Fibroblast of the aortic adventitia (primary cell): ENCODE measurements around the gene MALSU1. TPM values are rescaled to one million over a fixed set of nuclear protein-coding genes. Genes with fewer than 3 reads are reported as not detected.

Experiments used
- DNase-seq: peaks from one replicate; pipeline ENCODE4 v3.0.0-alpha.2; 2010; ENCODE audit warnings: low read depth
- H3K4me3 ChIP-seq: 2 replicates; pipeline ENCODE4 v1.5.1; 2011; ENCODE audit warnings: low read depth, mild to moderate bottlenecking, control low read depth, low read length, moderate library complexity
- CTCF ChIP-seq: IDR thresholded peaks from 2 replicates; pipeline ENCODE4 v1.5.1; 2011; ENCODE audit warnings: mild to moderate bottlenecking, low read length, control low read depth, inconsistent platforms; ENCODE audit not compliant: insufficient read depth
- total RNA-seq: library from RNA; depleted of rRNA; stranded (reverse); fragments of >200 nt; gene quantifications from 2 replicates; pipeline ENCODE4 v1.2.3, GENCODE V29; 2012; ENCODE audit warnings: low replicate concordance

Gene MALSU1
- total RNA-seq, 1 donor = 55.2 TPM

DNA sequence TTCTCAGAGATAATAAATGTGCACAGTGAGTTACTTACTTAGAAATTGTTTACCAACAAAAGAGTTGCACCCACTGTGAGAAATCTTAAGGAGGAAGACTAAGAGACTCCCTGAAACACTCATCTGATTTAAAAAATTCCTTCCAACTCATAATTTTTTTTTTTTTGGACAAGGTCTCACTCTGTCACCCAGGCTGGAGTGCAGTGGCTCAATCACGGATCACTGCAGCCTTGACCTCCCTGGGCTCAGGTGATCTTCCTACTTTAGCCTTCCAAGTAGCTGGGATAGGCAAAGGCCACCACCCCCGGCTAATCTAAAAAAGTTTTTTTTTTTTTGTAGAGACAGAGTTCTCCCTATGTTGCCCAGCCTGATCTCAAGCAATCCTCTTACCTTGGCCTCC is 36.0 kb downstream of the MALSU1 start:
- no peak overlapping the region for H3K4me3 ChIP-seq
- TF ChIP-seq CTCF = no peak
- no peak for DNase-seq

GRCh38 chr7:23335621-23336020 is 36.5 kb downstream of the MALSU1 start:
- no peak overlapping the region for H3K4me3 ChIP-seq
- no peak for TF ChIP-seq CTCF
- peak; percentile 33 for DNase-seq

- H3K4me3 ChIP-seq = no peak overlapping the region
- TF ChIP-seq CTCF = no peak
- no peak for DNase-seq
Measured at GRCh38 chr7:23336086-23336485, 36.9 kb downstream of the MALSU1 start.

DNA sequence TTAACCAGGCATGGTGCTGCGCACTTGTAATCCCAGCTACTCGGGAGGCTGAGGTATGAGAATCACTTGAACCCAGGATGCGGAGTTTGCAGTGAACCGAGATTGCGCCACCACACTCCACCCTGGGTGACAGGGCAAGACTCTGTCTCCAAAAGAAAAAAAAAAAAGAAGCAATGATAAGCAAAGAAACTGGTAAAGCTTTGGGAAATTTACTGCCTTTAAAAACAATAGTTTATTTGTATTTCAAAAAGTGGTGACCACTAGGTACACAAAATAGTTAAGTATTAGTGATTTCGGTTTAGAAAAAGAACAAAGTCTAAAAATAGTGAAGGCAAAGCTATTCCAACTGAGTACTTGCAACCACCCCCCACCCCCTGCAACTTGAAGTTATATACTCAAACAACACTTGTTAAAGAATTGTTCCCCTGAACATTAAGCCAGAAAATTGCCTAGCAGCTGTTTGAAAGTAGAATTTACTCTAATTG is 37.7 kb downstream of the MALSU1 start:
- H3K4me3 ChIP-seq = no peak overlapping the region
- TF ChIP-seq CTCF = no peak
- no peak for DNase-seq

GRCh38 chr7:23337374-23337773 is 38.2 kb downstream of the MALSU1 start:
- no peak for DNase-seq
- TF ChIP-seq CTCF = no peak
- H3K4me3 ChIP-seq = no peak overlapping the region

DNA sequence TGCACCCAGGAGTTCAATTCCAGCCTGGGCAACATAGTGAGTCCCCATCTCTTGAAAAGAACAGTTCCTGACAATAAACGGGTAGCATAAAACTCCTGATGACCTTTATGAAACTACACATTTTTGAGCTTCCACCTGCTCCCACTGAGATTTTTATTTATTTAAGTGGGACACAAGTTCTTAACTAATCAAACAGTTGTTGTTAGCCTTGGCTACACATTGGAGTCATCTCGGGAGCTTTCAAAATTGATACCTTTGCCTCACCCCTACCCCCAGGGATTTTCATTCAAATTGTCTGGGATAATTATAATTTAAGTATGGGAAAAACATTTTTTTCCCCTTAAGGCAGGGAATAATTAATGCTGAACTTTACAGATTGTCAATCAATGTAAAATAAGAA is 39.3 kb downstream of the MALSU1 start:
- TF ChIP-seq CTCF = no peak
- no peak overlapping the region for H3K4me3 ChIP-seq
- no peak for DNase-seq

DNA sequence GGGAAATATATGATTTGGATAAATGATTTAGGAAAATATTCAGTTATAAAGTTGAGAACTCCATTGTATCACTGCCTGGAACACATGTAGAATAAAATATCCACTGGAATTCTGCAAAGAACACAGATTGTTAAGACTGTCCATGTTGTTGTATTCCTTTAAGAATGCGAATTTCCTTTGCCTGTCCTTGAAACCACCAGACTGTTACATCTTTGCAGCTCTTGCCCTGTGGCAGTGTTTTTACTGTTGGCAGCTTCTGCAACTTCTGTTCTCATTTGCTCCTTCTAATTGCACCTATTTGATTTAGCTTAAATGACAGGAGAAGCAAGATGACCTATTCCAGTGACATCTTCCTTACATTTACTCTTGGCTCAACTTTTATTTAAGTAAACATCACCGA is 39.7 kb downstream of the MALSU1 start:
- H3K4me3 ChIP-seq = no peak overlapping the region
- no peak for DNase-seq
- no peak for TF ChIP-seq CTCF
